Measurements from ENCODE around the gene RRBP1. TPM values are rescaled to one million over a fixed set of nuclear protein-coding genes. Genes with fewer than 3 reads are reported as not detected.

The RRBP1 gene
- total RNA-seq, 6 experiments from 2014 or later = 273 to 331 (median 317) TPM

DNA sequence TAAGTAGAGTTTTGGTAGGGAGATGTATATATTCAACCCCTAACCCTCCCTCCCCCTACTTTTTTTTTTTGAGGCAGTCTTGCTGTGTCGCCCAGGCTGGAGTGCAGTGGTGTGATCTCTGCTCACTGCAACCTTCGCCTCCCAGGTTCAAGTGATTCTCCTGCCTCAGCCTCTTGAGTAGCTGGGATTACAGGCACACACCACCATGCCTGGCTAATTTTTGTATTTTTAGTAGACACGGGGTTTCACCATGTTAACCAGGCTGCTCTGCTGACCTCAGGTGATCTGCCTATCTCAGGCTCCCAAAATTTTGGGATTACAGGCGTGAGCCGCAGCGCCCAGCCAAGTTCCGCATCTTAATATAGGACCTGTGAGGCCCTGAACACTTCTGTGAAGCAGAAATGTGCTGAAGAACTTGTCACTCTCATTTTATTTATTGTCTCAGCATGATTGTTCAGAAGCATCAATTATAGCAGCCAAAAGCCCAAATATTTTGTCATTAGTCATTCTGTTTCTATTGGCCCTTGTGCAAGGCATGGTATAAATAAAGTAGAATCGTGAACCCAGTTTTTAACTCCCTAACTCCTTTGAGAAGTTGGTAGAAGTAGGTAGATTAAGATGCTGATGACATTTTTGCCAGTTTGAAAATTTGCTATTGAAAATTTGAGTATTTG lies 92.7 kb downstream of the RRBP1 start:
- Mint-ChIP-seq H3K36me3 (ENCODE audit: low read depth) (peaks cover 25% of the 10 kb centered on the region), H3K27ac (peak overlapping the region; percentile 65)

DNA sequence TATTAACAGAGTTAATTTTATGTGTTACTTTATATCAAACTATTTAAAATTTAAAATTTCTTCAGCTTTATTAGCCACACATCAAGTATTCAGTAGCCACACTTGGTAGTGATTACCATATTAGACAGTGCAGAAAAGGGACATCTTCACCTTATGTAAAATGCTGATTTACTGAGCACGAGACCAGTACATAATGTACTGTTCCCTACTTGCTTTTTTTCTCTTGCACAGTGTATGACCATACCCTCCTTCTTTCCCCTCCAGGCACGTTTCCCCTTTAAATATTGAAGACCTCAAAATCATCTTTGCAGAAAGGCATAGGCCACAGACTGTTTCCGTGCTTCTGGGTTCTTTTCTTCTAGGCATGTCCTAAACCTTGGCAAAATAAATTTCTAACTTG lies 94.2 kb downstream of the RRBP1 start:
- Mint-ChIP-seq H3K36me3 (ENCODE audit: low read depth) (peaks cover 23% of the 10 kb centered on the region), H3K4me1 (ENCODE audit: low read depth) (peaks cover 74% of the 10 kb centered on the region), H3K4me3 (no peak overlapping the region), H3K27ac (peak overlapping the region; percentile 44), H3K27me3 (ENCODE audit: insufficient read depth) (no peaks in the 10 kb centered on the region; the same call in none of the 2 replicates), H3K9me3 (no peaks in the 10 kb centered on the region)
- TF ChIP-seq, protein P1, sequence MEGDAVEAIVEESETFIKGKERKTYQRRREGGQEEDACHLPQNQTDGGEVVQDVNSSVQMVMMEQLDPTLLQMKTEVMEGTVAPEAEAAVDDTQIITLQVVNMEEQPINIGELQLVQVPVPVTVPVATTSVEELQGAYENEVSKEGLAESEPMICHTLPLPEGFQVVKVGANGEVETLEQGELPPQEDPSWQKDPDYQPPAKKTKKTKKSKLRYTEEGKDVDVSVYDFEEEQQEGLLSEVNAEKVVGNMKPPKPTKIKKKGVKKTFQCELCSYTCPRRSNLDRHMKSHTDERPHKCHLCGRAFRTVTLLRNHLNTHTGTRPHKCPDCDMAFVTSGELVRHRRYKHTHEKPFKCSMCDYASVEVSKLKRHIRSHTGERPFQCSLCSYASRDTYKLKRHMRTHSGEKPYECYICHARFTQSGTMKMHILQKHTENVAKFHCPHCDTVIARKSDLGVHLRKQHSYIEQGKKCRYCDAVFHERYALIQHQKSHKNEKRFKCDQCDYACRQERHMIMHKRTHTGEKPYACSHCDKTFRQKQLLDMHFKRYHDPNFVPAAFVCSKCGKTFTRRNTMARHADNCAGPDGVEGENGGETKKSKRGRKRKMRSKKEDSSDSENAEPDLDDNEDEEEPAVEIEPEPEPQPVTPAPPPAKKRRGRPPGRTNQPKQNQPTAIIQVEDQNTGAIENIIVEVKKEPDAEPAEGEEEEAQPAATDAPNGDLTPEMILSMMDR (IDR thresholded peaks at IDR 0.05) = no peak
- DNase-seq = no peak

More for the DNA sequence above, 92.7 kb downstream of the RRBP1 start:
- Mint-ChIP-seq H3K4me3 (no peak overlapping the region), H3K9me3 (no peaks in the 10 kb centered on the region), H3K4me1 (ENCODE audit: low read depth) (peaks cover 81% of the 10 kb centered on the region), H3K27me3 (ENCODE audit: insufficient read depth) (no peaks in the 10 kb centered on the region; the same call in none of the 2 replicates)
- TF ChIP-seq, protein P1 (IDR thresholded peaks at IDR 0.05) = no peak
- DNase-seq = peak; percentile 29

DNA sequence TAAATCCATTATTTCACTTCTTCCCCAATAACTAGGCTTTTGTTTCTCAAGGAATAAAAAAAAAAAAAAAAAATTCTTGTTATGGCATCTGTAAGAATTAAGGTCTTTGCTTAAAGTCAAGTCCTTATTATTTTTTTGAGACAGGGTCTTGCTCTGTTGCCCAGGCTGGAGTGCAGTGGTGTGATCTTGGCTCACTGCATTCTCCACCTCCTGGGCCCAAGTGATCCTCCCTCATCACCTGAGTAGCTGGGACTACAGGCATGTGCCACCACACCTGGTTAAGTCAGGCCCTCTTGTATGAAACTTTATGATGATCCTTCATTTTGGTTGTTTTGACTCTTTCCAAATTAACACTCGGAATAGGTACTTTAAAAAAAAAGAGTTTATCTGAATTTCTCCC lies 94.9 kb downstream of the RRBP1 start:
- Mint-ChIP-seq H3K4me3 (no peak overlapping the region), H3K9me3 (no peaks in the 10 kb centered on the region), H3K36me3 (ENCODE audit: low read depth) (peaks cover 26% of the 10 kb centered on the region), H3K27me3 (ENCODE audit: insufficient read depth) (no peaks in the 10 kb centered on the region; the same call in none of the 2 replicates), H3K27ac (no peak overlapping the region; the same call in 1 of the 2 replicates), H3K4me1 (ENCODE audit: low read depth) (peaks cover 77% of the 10 kb centered on the region)
- TF ChIP-seq, protein P1 (IDR thresholded peaks at IDR 0.05) = no peak
- no peak for DNase-seq

DNA sequence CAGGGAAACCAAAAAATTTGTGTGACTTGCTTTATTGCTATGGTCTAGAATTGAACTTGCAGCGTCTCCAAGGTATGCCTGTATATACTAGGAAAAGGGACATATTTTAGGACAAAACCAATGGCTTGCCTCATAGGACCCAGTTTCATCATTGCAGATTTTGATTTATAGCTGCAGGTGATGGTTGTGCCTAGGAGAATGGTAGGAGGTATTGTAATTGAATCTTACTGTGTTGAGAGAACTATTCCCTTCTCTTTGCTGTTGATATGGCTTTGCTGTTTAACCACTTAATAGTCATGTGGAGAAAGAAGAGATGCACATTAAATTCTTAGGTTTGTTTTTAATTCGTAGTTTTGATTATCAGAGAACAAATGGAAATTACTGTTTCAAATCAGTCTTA lies 95.8 kb downstream of the RRBP1 start:
- TF ChIP-seq, protein P1 (IDR thresholded peaks at IDR 0.05) = no peak
- Mint-ChIP-seq H3K27ac (peak overlapping the region; percentile 12; the same call in 1 of the 2 replicates), H3K4me1 (ENCODE audit: low read depth) (peaks cover 74% of the 10 kb centered on the region), H3K4me3 (no peak overlapping the region), H3K9me3 (no peaks in the 10 kb centered on the region), H3K36me3 (ENCODE audit: low read depth) (peaks cover 26% of the 10 kb centered on the region), H3K27me3 (ENCODE audit: insufficient read depth) (no peaks in the 10 kb centered on the region; the same call in none of the 2 replicates)
- DNase-seq = no peak

DNA sequence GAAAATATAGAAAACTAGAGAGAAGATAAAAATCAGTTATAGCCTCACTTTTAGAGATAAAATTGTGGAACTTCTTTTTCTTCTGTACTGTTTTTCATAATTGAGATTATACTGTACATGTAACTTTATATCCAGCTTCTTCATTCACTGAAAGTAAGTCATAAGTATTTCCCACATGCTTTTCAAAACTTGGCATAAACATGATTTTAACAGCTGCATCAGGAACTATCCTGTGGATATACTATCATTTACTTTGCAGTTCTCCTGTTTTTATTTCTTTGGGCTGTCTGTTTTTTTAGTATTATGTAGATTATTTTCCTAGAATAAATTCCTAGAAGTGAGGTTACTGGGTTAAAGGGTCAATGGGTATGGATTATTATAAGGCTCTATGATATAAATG lies 97.4 kb downstream of the RRBP1 start:
- Mint-ChIP-seq H3K9me3 (no peaks in the 10 kb centered on the region), H3K27me3 (ENCODE audit: insufficient read depth) (no peaks in the 10 kb centered on the region; the same call in none of the 2 replicates), H3K4me1 (ENCODE audit: low read depth) (peaks cover 80% of the 10 kb centered on the region), H3K36me3 (ENCODE audit: low read depth) (peaks cover 35% of the 10 kb centered on the region), H3K4me3 (no peak overlapping the region), H3K27ac (peak overlapping the region; percentile 40)
- TF ChIP-seq, protein P1 (IDR thresholded peaks at IDR 0.05) = no peak
- no peak for DNase-seq

Data from HFFc6 (cell line).